Globus pallidus (tissue), 1 donor: ENCODE measurements around the gene POLL.

ENCODE experiments used
- DNase-seq: peaks from one replicate; pipeline ENCODE4 v3.0.0-alpha.2; 2015; ENCODE audit warnings: low spot score

Gene POLL

GRCh38 chr10:101560298-101561067 is 27.6 kb downstream of the POLL start:
- DNase-seq: no peak

DNA sequence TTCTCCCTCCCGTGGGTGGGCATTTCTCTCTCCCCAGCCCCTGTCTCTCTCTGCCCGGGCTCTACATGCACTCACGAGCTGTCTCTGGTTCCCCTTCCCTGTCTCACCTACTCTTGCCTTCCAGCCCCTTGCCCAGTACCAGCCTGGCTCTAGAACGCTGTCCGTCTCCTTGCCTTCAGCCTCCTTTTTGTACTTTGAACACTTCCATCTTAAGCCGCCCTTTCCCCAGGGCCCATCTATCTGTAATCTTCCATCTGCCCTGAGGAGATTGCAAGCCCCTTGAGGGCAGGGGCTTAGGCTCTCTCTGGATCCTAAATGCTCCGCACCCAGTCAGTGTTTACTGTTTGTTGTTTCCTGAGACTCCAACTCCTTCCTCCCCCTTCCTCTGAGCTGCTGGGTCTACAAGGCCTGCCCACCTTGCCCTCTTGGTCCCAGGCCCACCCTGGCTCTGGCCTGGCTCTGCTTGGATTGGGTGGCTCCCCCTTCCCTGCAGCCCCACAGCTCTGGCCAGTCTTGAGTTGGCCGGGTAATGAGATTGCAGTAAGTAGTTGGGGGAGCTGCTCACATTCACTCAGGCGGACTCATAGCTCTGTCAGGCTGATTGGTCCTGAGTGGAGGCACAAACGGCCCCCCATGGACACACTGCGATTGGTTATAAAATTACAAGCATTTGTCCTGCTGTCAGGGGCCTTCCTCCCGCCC is 28.3 kb downstream of the POLL start:
- DNase-seq: no peak

DNA sequence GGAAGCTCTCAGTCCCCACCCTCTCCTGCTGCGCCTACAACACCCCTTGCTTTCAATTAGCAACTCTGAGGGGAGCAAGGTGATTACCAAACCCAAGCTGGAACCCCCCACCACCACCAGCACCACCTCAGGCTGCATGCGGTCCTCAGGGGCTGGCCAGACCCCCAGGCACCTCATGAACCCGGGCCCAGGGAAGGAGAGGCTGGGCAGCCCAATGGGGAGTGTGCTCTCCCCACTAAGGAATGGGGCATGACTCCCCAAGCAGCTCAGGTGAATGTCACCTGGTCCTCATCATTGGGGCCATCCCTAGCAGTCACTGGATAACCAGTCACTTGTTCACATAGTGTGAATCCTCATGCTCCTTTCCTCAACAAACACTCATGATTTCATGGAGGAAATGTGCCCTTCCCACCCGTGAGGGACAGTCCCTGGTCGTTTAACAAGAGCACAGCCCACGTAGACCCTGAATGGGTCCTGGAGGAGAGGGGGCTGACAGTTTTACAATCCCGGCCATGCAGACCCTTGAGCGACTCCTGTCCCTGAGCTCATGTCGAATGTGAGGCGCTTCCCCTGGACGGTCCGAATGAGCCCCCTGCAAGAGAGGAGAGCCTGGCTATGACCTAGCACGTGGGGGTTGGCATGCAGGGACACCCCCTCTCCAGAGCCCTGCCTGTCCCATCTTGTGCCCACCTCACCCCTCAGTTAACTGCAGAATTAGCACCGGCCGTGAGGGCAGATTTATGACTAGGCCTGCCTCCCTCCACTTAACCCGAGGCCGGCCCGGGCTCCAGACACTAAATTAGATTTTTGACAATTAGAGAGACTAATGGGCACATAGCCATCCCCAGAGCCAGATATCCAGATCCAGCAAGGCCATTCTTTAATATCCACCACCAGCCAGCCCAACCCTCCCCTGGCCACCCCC is 29.1 kb downstream of the POLL start:
- DNase-seq: no peak

DNA sequence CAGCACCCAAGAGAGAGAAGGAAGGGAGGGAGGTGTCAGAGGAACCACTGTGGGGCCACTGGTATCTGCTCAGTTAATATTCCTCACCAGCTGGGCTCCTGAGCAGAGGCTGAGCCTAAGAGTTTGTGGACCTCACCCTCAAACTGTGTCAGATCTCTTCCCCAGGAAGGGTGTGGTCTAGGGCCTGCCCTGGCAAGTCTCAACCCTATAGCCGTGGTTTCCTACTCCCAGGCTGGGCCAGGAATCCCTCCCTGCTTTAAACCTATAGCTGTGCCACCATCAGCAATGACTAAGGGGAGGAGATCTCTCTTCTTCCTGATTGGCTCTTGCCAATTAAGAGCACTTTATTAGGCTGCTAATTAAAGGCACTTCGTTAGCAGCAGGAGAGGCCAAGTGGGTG is 29.9 kb downstream of the POLL start:
- no peak for DNase-seq

DNA sequence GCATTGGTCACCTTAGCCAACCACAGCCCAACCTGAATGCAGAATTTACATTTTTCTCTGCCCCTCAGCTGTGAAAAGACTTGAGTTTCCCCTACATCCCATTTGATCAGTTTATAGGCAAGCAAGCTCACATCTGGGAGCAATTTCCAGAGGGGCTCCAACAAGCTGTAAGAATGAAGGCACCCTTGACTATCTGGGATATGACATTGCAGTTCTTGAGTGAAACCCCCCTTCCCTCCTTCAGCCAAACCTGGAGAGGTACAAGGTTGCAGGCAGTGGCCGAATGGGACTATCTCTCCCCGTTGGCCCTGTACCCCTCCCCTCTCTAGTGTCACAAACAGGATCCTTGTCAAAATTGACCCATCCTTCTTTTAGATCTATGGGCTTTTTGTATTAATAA is 30.5 kb downstream of the POLL start:
- DNase-seq: no peak

DNA sequence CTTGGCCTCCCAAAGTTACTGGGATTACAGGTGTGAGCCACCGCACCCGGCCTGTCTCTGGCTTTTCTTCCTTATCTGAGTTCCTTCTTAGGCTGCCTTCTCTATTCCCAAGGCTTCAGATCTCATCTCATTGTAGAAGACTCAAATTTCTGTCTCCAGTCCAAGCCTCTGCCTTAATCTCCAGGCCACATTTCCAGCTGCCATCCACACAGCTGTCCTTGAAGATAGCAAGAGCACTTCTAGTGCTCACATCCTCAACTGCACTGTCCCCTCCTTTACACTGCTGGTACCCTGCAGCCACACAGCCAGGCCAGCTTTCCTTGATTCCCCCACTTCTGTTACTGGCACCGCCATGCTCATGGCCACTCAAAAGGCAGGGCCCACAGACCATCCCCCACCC is 35.6 kb downstream of the POLL start:
- DNase-seq: no peak

DNA sequence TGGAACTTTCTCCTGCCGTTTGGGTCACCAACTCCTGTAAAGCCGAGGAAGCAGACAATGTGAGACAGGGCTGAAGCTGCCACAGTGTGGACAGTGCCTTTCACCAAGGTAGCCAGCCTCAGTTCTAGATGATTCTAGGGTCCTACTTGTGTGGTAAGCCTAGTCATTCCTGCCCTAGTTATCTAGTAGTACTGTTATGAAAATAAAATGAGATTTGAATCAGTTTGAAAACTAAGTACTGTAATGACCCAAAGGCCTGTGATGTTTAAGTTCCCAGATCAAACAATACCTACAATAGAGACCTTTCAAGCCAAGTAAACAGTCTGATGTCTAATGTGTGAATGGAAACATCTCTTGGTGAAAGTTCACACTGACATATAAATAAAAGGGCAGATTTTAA is 37.1 kb downstream of the POLL start:
- DNase-seq: no peak

GRCh38 chr10:101545898-101546297 is 42.2 kb downstream of the POLL start:
- DNase-seq: no peak

DNA sequence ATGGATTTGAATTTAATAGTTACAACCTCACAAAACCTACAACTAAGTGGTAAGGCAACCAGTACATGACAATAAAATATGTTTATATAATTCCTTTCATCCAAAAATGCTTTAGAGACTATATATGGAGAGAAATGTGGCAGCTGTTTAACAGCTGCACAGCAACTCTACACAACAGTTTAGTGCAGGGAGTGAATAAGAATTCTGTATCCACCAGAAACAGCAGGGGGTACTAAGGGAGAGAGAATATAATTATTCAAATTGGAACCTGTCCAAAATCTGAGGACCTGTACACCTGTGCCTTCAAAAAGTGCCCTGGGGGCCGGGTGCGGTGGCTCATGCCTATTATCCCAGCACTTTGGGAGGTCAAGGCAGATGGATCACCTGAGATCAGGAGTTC is 49.6 kb downstream of the POLL start:
- DNase-seq: no peak

DNA sequence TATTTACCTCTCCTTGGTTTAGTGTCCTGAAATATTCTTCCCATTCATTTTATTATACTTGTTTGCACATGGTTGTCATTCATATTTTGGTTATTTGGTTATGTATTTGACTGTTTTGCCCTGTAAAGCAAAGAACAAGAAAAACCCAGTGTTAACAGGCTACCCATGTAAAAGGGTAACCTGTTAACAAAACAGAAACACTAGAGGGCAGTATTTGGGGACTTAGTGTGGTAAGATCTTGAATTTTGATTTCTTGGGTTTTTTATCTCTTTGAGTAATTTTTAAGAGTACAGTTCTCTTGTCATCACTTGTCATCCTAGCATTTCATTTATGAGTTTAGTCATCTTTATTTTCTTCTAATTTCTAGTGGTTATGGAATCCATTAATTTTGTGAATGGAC is 51.3 kb downstream of the POLL start:
- no peak for DNase-seq

GRCh38 chr10:101535949-101536348 is 52.1 kb downstream of the POLL start:
- no peak for DNase-seq

DNA sequence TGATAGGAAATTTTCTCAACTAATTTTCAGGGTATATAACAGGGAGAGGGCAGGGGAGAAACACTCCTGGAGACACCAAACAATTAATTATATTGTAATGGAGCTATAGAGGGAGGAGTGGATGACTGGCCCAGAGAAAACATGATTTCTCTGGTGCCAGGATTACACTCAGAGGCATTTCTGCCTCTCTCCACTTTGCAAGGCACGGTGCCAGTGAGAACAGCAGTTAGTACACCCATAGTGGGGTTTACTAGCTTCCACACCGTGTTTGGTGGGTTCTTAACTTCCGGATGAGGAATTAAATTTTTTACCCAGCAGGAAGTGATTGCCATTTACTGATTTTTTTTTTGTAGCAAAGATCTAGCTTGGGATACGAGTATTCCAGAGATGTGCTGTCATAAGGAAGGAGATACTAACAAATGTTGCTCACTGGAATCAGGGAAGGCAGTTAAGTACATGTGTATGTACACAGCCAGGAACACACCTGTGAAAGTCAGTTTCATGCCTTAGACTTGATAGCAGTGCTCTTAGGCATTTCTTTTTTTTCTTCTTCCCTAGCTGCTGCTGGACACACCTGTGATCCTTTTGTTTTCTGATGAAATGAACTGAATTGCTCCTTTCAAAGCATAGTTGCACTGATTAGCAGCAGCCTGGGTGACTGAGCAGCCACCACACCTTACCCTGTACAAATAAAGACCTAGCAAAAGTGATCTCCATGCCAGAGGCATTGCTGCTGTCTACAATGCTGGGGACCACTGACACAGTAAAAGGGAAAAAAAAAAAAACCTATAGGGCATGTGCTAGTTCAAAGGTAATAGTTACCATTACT is 58.1 kb downstream of the POLL start:
- no peak for DNase-seq

- no peak for DNase-seq
Observed at GRCh38 chr10:101529207-101529606, 58.9 kb downstream of the POLL start.
